Peyer's patch (tissue), 4 donors: Measurements from ENCODE around the gene ERAL1.

Experiments used
- CTCF ChIP-seq, 6 experiments: fragments of 450-650 bp in 4 of 6; fragments of 200-600 bp in 2 of 6; sonication (generic) in 1 of 6; IDR thresholded peaks; one replicate each; pipeline ENCODE4 v1.5.1; 2017 to 2019; ENCODE audit warnings: antibody characterized with exemption in 6 of 6, mild to moderate bottlenecking in 3 of 6, moderate library complexity in 1 of 6
- POLR2A ChIP-seq, 2 donors: fragments of 450-650 bp; IDR thresholded peaks; one replicate each; pipeline ENCODE4 v1.5.1; 2017; ENCODE audit warnings: antibody characterized with exemption in 2 of 2, mild to moderate bottlenecking in 2 of 2, moderate library complexity in 2 of 2

DNA sequence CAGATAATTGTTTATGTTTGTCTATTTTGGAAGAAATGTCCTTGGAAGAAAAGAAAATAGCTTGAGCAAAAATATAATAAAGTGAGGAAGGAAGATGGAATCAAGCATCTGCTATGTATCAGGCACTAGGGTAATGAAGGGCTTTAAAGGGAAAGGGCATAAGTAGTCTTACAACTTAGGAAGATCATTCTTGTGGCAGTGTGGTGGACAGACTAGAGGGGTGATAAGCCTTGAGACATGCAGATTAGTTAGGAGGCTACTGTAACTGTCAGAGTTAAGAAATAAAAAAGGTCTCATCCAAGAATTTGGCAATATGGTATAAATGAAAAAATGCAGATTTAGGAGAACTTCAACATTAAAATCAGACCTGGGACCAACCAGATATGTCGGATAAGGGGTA, 27.1 kb upstream of the ERAL1 start:
- TF ChIP-seq CTCF (IDR thresholded peaks at IDR 0.05) (no peak), POLR2A (IDR thresholded peaks at IDR 0.05) (no peak)
